Osteocyte (in vitro differentiated cells): Measurements from ENCODE around the gene PEMT. TPM values are rescaled to one million over a fixed set of nuclear protein-coding genes. Genes with fewer than 3 reads are reported as not detected.

Experiments
- DNase-seq: peaks from one replicate; pipeline ENCODE4 v3.0.0; 2021; ENCODE audit warnings: mixed read lengths; ENCODE audit not compliant: unreplicated experiment; ENCODE audit errors: extremely low spot score
- H3K27ac Mint-ChIP-seq: one replicate; pipeline ENCODE4 v1.8.0; 2021; ENCODE audit warnings: mild to moderate bottlenecking, mixed read lengths; ENCODE audit not compliant: unreplicated experiment
- H3K27me3 Mint-ChIP-seq: one replicate; pipeline ENCODE4 v1.8.0; 2021; ENCODE audit warnings: mixed read lengths; ENCODE audit not compliant: unreplicated experiment
- H3K36me3 Mint-ChIP-seq: one replicate; pipeline ENCODE4 v1.8.0; 2021; ENCODE audit warnings: mixed read lengths; ENCODE audit not compliant: unreplicated experiment
- H3K4me1 Mint-ChIP-seq: one replicate; pipeline ENCODE4 v1.8.0; 2021; ENCODE audit warnings: mixed read lengths; ENCODE audit not compliant: unreplicated experiment
- H3K4me3 Mint-ChIP-seq: one replicate; pipeline ENCODE4 v1.8.0; 2021; ENCODE audit warnings: mild to moderate bottlenecking, moderate library complexity, mixed read lengths; ENCODE audit not compliant: unreplicated experiment
- H3K9me3 Mint-ChIP-seq: one replicate; pipeline ENCODE4 v1.8.0; 2021; ENCODE audit warnings: mixed read lengths; ENCODE audit not compliant: unreplicated experiment
- total RNA-seq: library from RNA; stranded (reverse); gene quantifications from 2 replicates; pipeline ENCODE4 v1.2.1, GENCODE V29; 2021
- TF ChIP-seq, protein P1 (sequence below): fragments of 200-600 bp; sonication (generic); IDR thresholded peaks from 2 replicates; pipeline ENCODE4 v1.5.0; 2021; ENCODE audit warnings: antibody characterized with exemption, mild to moderate bottlenecking, moderate library complexity

PEMT gene
- total RNA-seq, 1 donor from 2014 or later = 25.6 TPM

- no peaks in the 10 kb centered on the region for H3K9me3 Mint-ChIP-seq
- H3K27ac Mint-ChIP-seq = no peak overlapping the region
- no peaks in the 10 kb centered on the region for H3K36me3 Mint-ChIP-seq
- H3K27me3 Mint-ChIP-seq = no peaks in the 10 kb centered on the region
- TF ChIP-seq, protein P1, sequence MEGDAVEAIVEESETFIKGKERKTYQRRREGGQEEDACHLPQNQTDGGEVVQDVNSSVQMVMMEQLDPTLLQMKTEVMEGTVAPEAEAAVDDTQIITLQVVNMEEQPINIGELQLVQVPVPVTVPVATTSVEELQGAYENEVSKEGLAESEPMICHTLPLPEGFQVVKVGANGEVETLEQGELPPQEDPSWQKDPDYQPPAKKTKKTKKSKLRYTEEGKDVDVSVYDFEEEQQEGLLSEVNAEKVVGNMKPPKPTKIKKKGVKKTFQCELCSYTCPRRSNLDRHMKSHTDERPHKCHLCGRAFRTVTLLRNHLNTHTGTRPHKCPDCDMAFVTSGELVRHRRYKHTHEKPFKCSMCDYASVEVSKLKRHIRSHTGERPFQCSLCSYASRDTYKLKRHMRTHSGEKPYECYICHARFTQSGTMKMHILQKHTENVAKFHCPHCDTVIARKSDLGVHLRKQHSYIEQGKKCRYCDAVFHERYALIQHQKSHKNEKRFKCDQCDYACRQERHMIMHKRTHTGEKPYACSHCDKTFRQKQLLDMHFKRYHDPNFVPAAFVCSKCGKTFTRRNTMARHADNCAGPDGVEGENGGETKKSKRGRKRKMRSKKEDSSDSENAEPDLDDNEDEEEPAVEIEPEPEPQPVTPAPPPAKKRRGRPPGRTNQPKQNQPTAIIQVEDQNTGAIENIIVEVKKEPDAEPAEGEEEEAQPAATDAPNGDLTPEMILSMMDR = no peak
- no peak overlapping the region for H3K4me3 Mint-ChIP-seq
- peaks cover 11% of the 10 kb centered on the region for H3K4me1 Mint-ChIP-seq
- DNase-seq = no peak
Measured at GRCh38 chr17:17542906-17543635, 48.4 kb downstream of the PEMT start.

DNA sequence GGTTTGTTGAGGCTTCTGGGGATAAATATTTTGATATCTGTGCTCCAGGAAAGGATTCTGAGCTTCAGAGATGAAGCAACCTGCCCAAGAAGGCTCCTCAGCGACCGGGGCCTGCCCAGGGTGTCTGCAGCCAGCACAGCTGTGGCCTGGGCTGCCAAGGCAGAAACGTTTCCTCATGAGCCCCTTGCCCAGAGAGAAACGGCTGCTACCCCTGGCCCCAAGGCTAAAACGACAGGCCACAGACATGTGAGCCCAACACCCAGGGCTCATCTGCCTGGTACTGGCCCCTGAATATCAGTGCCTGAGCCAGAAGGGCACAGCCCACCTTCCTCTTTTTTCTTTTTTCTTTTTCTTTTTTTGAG, 49.9 kb downstream of the PEMT start:
- no peaks in the 10 kb centered on the region for H3K36me3 Mint-ChIP-seq
- no peaks in the 10 kb centered on the region for H3K27me3 Mint-ChIP-seq
- H3K4me1 Mint-ChIP-seq = peaks cover 11% of the 10 kb centered on the region
- TF ChIP-seq, protein P1 = no peak
- no peaks in the 10 kb centered on the region for H3K9me3 Mint-ChIP-seq
- H3K27ac Mint-ChIP-seq = no peak overlapping the region
- DNase-seq = no peak
- H3K4me3 Mint-ChIP-seq = no peak overlapping the region

DNA sequence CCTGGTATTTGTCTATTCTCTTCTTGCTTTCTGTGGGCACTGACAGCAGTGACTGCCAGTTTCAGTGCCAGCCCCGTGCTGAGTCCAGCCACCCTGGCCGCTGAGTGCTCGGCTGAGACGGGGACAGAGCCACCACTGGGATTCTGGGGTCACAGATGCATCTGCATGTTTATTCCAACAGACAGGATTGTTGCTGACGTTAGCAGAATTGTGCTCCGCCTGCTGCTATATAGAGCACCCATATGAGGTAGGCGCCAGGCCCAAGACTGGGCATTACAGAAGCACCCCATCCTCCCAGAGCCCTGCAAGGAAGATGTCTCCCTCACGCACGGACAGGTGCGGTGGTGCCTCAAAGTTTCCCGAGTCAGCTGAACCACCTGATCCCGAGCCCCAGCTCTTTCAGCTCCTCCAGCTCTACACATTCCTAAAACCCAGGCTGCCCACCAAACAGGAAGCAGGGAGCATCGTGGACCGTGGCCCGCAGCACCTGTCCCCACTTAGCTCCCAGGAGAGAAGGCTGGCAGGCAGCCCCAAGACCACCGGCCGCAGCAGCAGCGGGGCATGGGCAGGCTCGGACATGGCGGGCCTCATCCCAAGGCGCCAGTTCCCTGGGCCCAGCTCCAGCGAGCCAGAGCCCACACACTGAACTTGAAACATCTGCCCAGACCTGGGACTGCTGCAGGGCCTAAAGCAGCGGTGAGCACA, 50.4 kb downstream of the PEMT start:
- Mint-ChIP-seq H3K36me3 (no peaks in the 10 kb centered on the region), H3K9me3 (no peaks in the 10 kb centered on the region), H3K4me3 (no peak overlapping the region), H3K27ac (no peak overlapping the region), H3K27me3 (no peaks in the 10 kb centered on the region), H3K4me1 (peaks cover 11% of the 10 kb centered on the region)
- no peak for DNase-seq
- TF ChIP-seq, protein P1 = no peak

- TF ChIP-seq, protein P1 = no peak
- H3K9me3 Mint-ChIP-seq = no peaks in the 10 kb centered on the region
- no peaks in the 10 kb centered on the region for H3K36me3 Mint-ChIP-seq
- peaks cover 5% of the 10 kb centered on the region for H3K4me1 Mint-ChIP-seq
- no peak overlapping the region for H3K27ac Mint-ChIP-seq
- no peak for DNase-seq
- H3K27me3 Mint-ChIP-seq = no peaks in the 10 kb centered on the region
- no peak overlapping the region for H3K4me3 Mint-ChIP-seq
Measured at GRCh38 chr17:17540278-17540906, 51.1 kb downstream of the PEMT start.

GRCh38 chr17:17539591-17539990, 51.9 kb downstream of the PEMT start:
- DNase-seq = no peak
- H3K27me3 Mint-ChIP-seq = no peaks in the 10 kb centered on the region
- no peaks in the 10 kb centered on the region for H3K9me3 Mint-ChIP-seq
- H3K27ac Mint-ChIP-seq = no peak overlapping the region
- H3K4me3 Mint-ChIP-seq = no peak overlapping the region
- peaks cover 2% of the 10 kb centered on the region for H3K4me1 Mint-ChIP-seq
- no peaks in the 10 kb centered on the region for H3K36me3 Mint-ChIP-seq
- TF ChIP-seq, protein P1 = no peak
